ENCODE measurements around the gene CYTH1. TPM values are rescaled to one million over a fixed set of nuclear protein-coding genes. Genes with fewer than 3 reads are reported as not detected.

CYTH1 gene
- total RNA-seq, 6 experiments from 2014 or later: 7.7 to 15.3 (median 10.9) TPM

DNA sequence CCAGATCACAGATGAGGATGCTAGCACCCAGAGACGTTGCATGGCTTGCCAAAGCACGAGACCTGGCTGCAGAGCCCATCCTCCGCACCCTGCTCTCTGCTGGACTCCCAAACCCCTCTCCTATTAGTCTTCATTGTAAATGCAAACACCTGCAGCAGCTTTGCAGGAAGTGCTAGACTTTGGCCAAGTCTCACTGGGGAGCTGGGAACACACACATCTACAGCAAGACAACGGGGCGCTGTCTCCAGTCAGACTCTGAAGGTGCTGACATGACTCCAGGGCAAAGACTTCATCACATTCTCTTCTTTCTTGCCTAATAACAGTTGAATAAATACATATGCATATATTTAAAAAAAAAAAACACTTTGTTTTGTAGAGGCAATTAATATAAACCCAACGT is 43.8 kb downstream of the CYTH1 start:
- Mint-ChIP-seq H3K9me3 (no peaks in the 10 kb centered on the region), H3K27me3 (ENCODE audit: insufficient read depth) (no peaks in the 10 kb centered on the region; the same call in 1 of the 2 replicates), H3K4me1 (ENCODE audit: low read depth) (peaks cover 44% of the 10 kb centered on the region), H3K36me3 (ENCODE audit: low read depth) (no peaks in the 10 kb centered on the region), H3K4me3 (no peak overlapping the region), H3K27ac (no peak overlapping the region)
- no peak for DNase-seq
- TF ChIP-seq, protein P1, sequence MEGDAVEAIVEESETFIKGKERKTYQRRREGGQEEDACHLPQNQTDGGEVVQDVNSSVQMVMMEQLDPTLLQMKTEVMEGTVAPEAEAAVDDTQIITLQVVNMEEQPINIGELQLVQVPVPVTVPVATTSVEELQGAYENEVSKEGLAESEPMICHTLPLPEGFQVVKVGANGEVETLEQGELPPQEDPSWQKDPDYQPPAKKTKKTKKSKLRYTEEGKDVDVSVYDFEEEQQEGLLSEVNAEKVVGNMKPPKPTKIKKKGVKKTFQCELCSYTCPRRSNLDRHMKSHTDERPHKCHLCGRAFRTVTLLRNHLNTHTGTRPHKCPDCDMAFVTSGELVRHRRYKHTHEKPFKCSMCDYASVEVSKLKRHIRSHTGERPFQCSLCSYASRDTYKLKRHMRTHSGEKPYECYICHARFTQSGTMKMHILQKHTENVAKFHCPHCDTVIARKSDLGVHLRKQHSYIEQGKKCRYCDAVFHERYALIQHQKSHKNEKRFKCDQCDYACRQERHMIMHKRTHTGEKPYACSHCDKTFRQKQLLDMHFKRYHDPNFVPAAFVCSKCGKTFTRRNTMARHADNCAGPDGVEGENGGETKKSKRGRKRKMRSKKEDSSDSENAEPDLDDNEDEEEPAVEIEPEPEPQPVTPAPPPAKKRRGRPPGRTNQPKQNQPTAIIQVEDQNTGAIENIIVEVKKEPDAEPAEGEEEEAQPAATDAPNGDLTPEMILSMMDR (IDR thresholded peaks at IDR 0.05): no peak

DNA sequence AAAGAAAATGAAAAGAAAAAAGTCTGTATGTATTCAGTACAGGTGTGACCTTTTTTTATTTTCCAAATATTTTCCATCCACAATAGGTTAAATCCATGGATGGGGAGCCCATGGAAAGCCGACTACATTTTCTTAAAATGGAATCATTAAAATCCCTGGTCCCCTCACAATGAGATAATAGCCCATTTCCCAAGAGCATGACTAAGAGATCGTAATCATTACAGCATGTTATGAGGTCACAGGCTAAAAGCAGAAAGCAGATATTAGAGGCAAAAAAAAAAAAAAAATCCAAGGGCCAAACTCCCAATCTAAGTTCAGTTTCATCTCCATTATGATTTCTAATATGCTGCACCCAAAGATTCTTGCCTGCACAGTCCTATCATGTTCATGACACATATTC is 44.7 kb downstream of the CYTH1 start:
- Mint-ChIP-seq H3K4me3 (no peak overlapping the region), H3K9me3 (no peaks in the 10 kb centered on the region), H3K4me1 (ENCODE audit: low read depth) (peaks cover 44% of the 10 kb centered on the region), H3K36me3 (ENCODE audit: low read depth) (no peaks in the 10 kb centered on the region), H3K27ac (peak overlapping the region; percentile 17), H3K27me3 (ENCODE audit: insufficient read depth) (no peaks in the 10 kb centered on the region; the same call in 1 of the 2 replicates)
- TF ChIP-seq, protein P1 (IDR thresholded peaks at IDR 0.05): no peak
- DNase-seq: peak; percentile 75

DNA sequence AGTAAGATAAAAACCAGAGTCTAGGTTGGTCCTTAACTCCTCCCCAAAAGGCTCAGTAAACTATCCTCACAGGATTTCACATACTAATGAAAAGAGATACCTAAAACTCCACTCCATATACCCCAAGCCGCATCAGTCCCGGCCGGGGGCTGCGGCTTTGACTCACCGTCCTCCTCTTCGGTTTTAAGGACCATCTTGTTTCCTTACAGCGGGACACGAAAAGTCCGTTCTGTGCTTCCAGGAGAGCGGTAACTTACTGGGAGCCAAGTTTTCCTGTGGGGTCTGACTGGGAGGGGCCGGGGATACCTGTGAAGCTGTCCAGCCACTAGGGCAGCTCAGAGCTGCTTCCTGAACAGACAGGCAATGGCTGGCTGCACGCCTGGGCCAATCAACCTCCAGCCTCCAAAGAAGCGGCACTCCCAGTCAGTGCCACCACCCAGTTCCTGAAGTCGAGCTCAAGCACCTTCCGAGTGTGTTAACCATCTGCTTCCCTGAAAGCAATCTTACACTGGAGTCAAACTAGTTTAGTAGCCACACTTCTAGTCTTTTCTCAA is 45.5 kb downstream of the CYTH1 start:
- H3K27ac Mint-ChIP-seq: peak overlapping the region; percentile 55
- H3K27me3 Mint-ChIP-seq (ENCODE audit: insufficient read depth): no peaks in the 10 kb centered on the region; the same call in 1 of the 2 replicates
- no peak for DNase-seq
- H3K4me3 Mint-ChIP-seq: no peak overlapping the region
- no peaks in the 10 kb centered on the region for H3K36me3 Mint-ChIP-seq (ENCODE audit: low read depth)
- H3K4me1 Mint-ChIP-seq (ENCODE audit: low read depth): peaks cover 44% of the 10 kb centered on the region
- TF ChIP-seq, protein P1 (IDR thresholded peaks at IDR 0.05): no peak
- H3K9me3 Mint-ChIP-seq: no peaks in the 10 kb centered on the region

DNA sequence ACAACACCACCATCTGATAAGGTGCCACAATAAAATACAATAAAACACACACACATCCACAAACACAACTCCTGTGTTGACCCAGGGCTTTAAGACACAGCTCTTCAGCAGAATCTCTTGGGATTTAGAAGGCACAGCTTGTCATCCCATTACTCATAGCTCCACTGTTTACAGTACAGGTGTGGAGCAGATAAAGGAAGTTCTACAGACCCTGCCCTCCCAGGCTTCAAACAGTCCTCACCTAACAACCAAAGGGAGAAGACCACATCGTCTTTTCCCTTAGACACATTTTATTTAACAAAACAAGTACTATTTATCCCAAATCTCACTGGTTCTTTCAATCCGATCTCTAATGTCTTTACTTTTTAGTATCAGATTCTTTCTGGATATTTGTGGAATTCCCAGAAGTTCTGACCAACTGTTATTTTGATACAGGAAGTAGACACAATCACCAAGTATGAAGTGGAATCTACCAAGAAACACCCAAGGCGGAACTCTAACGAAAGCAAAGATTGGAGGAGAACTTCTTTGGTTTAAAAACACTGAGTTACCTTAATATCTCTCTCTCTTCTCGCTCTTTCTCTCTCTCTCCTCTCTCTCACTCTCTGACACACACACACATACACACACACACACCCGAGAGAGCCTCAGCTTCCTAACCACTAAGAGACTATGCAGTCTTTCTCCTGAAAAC is 46.1 kb downstream of the CYTH1 start:
- peak overlapping the region; percentile 3; the same call in 1 of the 2 replicates for H3K27ac Mint-ChIP-seq
- H3K4me1 Mint-ChIP-seq (ENCODE audit: low read depth): peaks cover 44% of the 10 kb centered on the region

DNA sequence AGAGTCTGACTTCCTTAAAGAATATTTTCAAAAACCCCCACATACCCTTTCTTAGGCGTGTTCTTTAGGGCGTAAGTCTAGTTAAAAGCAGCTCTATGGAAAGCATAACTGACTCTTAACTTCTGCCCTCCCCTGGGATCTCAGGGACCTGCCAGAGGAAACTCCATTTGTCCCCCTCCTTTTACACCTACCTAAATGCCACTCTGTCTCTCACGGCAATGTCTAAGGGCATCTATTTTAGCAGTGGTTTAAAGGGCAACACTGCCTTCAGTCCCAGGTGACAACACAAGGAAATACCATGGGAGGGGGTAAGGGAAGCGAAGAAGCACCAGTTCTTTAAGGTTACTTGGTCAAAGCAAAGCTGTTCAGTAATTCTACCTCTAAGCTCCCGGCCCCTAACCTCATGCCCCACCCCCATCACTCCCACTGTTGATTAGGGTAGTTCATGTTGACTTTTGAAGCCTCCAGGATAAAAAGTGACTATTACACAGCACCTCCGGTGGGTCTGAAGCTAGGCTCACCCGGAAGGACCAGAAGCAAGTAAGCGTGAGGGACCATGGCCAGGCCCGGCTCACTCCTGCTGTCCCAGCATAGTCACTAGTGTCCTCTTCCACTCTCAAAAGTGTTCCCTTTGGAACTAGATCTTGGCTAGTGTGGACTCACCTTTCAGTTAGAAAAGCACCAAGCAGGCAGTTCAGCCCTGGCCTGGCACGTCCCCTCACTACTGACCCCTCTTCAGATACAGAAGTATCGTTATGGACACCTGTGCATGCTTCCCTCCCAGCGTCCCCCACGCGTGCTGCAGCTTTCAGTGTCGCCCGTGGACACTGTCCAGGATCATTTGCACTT is 47.1 kb downstream of the CYTH1 start:
- H3K4me1 Mint-ChIP-seq (ENCODE audit: low read depth): peaks cover 44% of the 10 kb centered on the region
- H3K4me3 Mint-ChIP-seq: no peak overlapping the region
- no peak for DNase-seq
- no peak overlapping the region for H3K27ac Mint-ChIP-seq
- H3K27me3 Mint-ChIP-seq (ENCODE audit: insufficient read depth): no peaks in the 10 kb centered on the region; the same call in 1 of the 2 replicates
- H3K9me3 Mint-ChIP-seq: no peaks in the 10 kb centered on the region
- H3K36me3 Mint-ChIP-seq (ENCODE audit: low read depth): no peaks in the 10 kb centered on the region
- TF ChIP-seq, protein P1 (IDR thresholded peaks at IDR 0.05): no peak

More for the DNA sequence above, 46.1 kb downstream of the CYTH1 start:
- H3K4me3 Mint-ChIP-seq: no peak overlapping the region
- DNase-seq: no peak
- no peaks in the 10 kb centered on the region for H3K9me3 Mint-ChIP-seq
- TF ChIP-seq, protein P1 (IDR thresholded peaks at IDR 0.05): no peak
- H3K36me3 Mint-ChIP-seq (ENCODE audit: low read depth): no peaks in the 10 kb centered on the region
- no peaks in the 10 kb centered on the region; the same call in 1 of the 2 replicates for H3K27me3 Mint-ChIP-seq (ENCODE audit: insufficient read depth)
